NCI-H748 treated with DMSO at 0.1 percent for 48 hours (cell line): Measurements from ENCODE around the gene WARS2.

ENCODE experiments used
- DNase-seq: peaks from one replicate; lab custom pipeline; 2025; lab: John Stamatoyannopoulos, UW

WARS2 gene

GRCh38 chr1:118998171-118998570, 142.3 kb downstream of the WARS2 start:
- no peak for DNase-seq

- DNase-seq: no peak
These were observed 143.2 kb downstream of the WARS2 start for GRCh38 chr1:118997225-118997624.

GRCh38 chr1:118995312-118996016, 145.0 kb downstream of the WARS2 start:
- no peak for DNase-seq

- DNase-seq: no peak
These were observed 146.8 kb downstream of the WARS2 start for GRCh38 chr1:118993700-118994026.

- DNase-seq: no peak
These were observed 147.4 kb downstream of the WARS2 start for GRCh38 chr1:118992868-118993699.

- DNase-seq: no peak
These were observed 148.1 kb downstream of the WARS2 start for GRCh38 chr1:118992237-118992825.

- no peak for DNase-seq
These were observed 149.0 kb downstream of the WARS2 start for GRCh38 chr1:118991448-118991847.

GRCh38 chr1:118990513-118991152, 149.8 kb downstream of the WARS2 start:
- DNase-seq: no peak

- no peak for DNase-seq
These were observed 150.5 kb downstream of the WARS2 start for GRCh38 chr1:118989878-118990378.

- DNase-seq: no peak
These were observed 151.2 kb downstream of the WARS2 start for GRCh38 chr1:118989006-118989815.

- DNase-seq: no peak
These were observed 152.1 kb downstream of the WARS2 start, which contains the start of gene TBX15 for GRCh38 chr1:118988186-118989005. TBX15 (minus strand) TSS chr1:118988343; CDS start chr1:118987795, 548 bp downstream.

- peak; percentile 19 for DNase-seq
These were observed 152.8 kb downstream of the WARS2 start for GRCh38 chr1:118987468-118988185.

GRCh38 chr1:118986555-118987467, 153.6 kb downstream of the WARS2 start:
- DNase-seq: no peak

GRCh38 chr1:118985640-118986554, 154.6 kb downstream of the WARS2 start:
- no peak for DNase-seq

- no peak for DNase-seq
These were observed 155.5 kb downstream of the WARS2 start for GRCh38 chr1:118984722-118985639.

- no peak for DNase-seq
These were observed 156.2 kb downstream of the WARS2 start for GRCh38 chr1:118984086-118984721.
